ENCODE measurements around the gene DNAJC12.
"Not testable (repeated sequence)": the region's sequence is repeated elsewhere in the genome, so short reads cannot be mapped to it uniquely, and the experiment has no call there.

DNAJC12 gene

DNA sequence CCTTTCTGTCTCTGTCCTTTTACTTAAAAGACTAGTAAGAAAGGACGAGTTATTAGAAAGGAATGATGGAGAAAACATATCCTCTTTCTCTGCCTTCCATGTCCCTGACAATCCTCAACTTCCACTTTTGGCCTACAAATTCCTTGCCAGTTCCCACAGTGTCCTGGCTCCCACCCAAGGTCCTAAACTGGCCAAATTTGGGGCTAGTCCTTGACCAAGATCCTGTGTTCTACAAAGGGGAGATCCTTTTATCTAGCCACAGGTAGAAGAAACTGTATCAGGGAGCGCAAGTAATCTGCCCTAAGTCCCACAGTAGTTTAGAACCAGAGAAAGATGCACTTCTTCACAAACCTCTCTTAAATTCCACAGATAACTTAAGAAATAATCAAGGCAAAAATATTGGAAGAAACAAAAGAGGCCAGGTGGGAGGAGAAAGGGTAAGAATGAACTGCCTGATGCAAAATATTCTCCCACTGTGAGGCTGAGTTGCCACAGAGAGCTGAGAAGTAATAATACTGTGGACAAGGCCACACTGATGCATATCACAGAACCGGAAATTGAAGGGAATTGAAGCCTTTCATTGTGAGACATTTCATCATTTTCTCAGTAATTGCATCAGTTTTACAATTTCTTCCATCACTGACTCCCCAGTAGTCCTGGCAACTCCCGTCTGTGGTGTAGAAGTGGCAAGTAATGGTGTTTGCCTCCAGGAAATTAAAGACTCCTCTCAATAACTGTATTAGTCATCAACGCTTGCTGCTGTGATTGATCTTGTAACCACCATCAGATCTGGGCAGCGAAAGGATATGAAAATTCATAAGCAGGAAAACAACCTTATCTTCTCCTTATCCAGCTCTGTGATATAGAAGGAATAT lies 47.2 kb downstream of the DNAJC12 start:
- DNase-seq = peak; percentile 89

DNA sequence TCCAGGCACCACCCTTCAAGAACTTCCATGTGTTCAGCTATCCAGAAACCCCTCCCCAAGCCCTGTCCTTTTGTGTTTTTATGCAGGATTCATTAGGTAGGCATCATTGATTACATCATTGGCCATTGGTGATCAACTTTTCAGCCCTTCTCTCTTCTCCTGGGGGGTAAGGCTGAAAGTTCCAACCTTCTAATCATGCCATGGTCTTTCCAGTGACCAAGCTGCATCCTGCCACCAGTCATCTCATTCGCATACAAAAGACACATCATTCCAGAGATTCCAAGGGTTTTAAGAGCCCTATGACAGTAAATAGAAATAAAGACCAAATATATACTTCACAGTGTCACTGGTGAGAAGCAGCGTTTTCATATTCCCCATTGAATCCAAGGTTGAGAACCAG lies 48.2 kb downstream of the DNAJC12 start:
- no peak for DNase-seq

DNA sequence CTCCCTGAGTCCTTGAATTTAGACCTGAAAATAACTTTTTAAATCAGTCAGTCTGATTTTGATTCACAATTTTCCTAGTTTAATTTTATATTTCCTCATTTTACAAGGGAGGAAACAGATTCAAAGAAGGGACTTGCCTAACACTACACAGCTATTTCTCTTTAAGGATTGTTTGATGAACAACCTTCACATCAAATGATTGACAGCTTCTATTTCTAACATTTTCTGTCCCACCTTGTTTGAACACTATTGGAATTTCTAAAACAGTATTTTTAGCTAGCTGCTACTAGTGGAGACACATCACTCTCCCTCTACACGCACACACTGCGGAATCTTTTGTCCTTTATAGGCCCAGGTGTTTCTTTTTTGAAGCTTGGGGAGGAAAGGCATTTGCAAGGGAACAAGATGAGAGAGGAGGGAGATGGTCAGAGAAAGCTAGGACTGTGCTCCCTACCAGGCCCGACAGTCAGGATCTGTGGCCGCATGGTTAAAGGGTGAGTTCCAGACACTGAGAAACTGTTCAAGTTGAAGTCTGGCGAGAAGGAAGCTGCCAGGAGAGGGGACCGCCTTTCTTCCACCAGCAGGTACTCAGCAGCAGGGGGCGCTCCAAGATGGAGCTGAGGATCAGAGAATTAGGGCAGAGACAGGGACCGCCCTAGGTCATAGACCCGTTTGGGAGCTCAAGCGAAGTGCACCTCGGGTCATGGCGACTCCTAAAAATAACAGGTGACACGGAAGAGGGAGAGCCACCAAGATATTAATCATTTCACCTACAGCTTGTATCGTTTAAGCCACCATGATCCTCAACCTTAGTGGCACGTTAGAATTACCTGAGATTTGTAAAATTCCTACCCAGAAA lies 49.7 kb downstream of the DNAJC12 start:
- DNase-seq = peak; percentile 88

DNA sequence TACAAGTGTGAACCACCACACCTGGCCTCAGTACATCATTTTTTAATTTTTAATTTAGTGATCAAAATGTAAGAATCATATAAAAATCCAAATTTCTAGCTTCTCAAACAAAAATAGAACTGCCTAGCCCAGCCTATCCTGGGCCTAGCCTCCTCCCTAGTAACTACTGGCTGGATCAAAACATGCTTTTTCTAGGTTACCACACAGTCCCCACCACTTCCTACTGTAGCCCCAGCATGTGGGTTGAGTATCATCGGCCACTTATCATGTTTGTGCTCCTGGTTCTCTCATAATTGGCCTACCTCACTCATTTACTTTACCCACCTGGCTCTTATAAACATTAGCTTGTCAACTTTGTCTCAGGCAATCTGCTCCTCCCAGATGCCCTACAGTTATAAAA lies 52.9 kb downstream of the DNAJC12 start:
- DNase-seq = peak; percentile 51

DNA sequence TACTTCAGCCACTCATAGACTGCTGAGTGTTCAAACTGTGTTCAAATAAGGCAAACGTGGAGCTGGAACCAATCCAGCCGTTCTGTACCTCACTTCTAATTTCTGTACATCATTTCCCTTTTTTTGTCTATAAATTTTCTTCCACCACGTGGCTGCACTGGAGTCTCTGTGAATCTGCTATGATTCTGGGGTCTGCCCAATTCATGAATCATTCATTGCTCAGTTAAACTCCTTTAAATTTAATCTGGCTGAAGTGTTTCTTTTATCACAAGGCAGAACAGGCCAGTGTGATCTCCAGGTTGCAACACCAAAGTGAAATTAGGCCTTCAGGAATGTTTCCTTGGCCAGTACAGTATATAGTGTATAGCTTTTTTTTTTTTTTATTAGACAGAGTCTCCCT lies 53.5 kb downstream of the DNAJC12 start:
- DNase-seq = no peak

DNA sequence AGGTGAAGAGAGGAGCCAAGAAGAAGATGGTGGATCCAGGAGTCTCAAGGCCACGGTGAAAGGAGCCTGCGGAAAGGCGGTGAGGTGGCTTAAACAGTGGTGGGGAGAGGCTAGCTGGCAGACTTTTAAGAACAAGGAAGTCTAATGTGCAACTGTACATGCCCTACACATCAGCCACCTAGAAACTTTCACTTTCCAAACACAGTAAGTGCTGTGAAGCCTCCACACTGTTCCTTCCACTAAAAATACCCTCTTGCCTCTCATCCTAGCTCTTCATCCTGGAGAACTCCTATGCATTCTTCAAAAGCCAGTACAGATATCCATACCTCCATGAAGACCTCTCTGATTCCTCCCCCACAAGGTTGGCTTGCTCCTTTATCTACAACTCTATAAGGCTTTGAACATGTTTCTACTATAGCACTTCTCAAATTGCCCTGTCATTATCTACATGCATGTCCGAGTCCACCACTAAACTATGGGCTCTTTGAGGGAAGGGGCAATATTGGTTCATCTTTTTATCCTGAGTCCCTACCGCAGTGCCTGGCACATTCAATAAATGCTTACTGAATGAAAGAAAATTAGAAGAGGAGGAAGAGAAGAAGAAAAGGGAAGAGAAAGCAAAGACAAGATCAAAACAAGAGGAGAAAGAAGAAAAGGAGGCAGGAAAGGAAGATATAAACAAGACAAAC lies 54.2 kb downstream of the DNAJC12 start:
- DNase-seq = no peak

DNA sequence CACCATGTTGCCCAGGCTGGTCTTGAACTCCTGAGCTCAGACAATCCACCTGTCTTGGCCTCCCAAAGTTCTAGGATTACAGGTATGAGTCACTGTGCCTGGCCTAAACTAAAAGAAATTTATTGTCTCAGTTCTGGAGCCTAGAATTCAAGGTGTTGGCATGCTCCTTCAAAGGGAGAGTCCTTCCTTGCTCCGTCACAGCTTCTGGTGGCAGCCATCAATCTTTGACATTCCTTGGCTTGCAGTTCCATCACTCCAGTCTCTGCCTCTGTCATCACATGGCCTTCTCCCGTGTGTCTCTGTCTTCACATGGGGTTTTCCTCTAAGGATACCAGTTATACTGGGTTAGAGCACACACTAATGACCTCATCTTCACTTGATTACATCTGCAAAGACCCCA lies 55.5 kb downstream of the DNAJC12 start:
- DNase-seq = no peak

DNA sequence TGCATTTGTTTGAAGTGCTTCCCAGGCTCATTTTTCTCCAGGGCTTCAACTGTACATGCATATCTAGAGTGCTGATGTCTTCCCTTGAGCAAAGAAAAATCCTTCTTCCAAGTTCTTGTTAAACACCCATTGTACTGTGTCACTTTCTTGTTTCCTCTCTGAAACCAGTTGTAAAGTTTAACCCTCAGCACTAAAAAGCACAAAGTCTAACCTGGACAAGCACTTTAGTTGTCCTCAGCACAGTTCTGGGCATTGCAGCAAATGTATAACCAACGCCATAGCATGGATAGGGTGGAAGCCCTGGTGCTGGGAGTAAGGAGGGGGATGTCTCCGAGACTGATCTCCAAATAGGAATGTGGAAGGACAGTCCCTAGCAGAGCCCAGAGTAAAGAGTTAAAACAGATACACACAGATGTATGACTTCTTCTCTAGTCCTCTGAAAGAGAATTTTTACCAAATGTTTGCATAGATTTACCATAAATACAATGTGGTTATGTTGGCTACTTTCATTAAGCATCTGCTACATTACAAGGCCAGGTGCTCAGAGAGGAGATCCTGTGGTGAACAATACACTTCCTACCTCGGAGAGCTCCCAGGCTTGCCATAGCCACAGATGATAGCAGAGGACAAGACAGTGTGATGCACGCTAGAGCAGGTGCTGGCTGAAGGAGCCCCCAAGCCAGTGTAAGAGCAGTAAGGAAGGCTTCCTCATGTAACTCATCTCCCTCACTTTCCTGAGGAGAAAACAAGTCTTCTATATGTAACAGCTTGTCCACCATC lies 57.0 kb downstream of the DNAJC12 start:
- DNase-seq = no peak

DNA sequence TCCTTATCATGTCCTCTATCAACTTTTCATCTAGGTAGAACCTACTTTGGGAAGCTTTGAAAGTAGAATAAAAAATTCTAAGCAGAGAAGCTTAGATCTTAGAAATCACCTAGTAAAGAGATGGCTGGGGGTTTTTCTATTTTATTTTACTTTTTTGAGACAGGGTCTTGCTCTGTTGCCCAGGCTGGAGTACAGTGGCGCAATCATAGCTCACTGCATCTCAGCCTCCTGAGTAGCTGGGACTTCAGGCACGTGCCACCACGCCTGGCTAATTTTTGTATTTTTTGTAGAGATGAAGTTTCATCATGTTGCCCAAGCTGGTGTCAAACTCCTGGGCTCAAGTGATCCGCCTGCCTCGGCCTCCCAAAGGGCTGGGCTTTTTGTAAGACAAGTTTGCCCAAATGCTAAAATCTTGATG lies 57.8 kb downstream of the DNAJC12 start:
- not testable (repeated sequence) for DNase-seq

DNA sequence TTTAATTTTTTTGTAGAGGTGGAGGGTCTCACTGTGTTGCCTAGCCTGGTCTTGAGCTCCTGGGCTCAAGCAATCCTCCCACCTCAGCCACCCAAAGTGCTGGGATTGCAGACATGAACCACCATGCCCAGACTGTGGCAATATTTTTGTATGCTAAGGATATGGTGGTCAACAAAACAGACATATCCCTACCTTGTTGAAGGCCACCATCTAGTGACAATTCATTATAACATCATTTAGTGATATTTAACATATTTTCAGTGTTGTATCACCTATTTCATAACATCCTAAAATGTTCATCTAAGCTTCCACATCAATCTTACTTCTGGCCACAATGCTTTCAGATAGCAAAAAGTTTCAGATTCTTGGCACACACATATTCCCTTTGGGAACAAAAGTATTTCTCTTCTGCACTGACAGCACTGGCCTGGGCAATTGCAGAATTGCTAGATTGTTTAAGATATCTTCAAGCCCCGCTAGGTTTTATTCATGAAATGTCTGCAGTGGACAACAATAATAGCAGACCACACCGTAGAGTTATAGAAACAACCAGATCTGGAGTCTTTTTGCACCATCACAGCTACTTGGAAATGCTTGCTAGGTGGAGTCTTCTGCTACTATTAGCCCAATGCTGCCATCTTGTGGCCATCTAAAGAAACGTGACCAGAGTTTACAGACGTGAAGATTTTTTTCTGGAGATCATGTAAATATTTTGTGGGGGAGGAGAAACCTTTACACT lies 58.4 kb downstream of the DNAJC12 start:
- peak; percentile 85 for DNase-seq

DNA sequence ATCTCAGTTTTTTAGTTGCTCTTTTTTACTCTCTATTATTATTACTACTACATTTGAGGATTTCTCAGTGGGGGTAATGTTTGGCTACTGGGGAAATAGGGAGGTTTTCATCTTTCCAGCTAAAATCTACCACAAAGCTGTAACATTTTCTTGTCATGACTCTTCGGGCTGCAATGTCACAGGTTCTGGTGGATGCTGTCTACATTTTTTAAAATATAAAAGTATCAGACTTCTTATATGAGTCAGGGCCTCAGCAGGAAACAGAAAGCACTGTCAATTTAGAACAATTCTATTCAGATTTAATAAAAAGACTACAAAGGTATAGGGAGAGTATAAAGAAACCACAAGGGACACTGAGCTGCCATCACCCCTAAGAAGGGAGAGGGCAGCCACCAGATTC lies 61.6 kb downstream of the DNAJC12 start:
- DNase-seq = no peak

DNA sequence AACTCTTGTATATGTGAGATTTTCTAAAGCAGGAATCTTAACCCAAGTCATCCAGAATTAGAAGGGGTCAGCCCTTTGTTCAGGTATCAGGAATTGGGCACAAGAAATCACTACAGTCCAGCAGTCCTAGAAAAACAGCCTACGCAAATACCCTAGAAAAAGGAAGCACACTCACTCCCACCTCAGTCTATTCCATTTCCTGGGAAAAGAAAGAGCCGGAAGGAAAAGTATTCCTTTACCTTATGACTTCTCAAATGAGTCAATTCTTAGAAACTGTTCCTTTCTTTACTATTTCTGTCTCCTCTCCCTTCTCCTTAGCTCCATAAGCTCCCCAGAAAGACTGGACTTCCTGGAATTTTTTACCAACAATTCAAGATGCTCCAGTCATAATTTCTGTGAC lies 62.7 kb downstream of the DNAJC12 start:
- no peak for DNase-seq

DNA sequence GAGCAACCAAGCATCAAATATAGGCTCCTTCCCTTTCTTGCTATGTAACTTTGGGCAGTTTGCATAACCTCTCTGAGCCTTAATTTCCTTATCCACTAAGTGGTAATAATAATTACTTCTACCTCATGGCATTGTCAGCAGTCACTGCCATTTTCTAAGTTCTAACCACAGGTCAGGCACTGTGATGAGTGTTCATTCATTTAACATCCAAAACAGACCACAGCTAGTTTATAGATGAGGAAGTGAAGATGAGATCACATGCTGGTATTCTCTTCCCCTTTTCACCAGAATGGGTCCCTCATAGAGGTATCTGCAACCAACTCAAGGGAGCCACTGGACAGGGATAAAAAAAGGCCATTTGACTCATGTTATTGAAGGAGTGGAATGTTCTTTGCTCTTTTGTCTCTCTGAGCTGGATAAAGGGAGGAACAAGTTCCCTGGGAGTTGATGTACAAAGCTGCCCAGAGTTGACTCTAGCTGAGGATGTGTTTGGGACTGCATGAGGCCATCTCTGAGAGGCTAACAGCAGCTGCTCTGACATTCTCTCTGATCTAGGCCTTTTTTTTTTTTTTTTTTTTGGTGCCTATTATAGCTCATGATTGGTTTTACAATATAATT lies 65.0 kb downstream of the DNAJC12 start:
- DNase-seq = peak; percentile 67

DNA sequence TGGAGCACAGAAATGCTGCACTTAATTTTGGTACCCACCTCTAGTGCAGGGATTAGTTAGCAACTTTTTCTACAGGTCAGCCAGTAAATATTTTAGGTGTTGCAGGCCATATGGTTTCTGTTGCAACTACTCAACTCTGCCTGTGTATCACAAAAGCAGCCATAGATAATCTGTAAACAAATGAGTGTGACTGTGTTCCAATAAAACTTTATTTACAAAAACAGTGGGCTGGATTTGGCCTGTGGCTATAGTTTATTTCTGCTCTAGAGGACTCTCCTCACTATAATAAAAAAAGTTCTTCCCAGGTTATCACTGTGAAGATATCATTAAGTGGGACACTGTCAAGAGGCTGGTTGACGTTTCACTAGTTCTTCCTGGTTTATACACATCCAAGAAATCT lies 65.8 kb downstream of the DNAJC12 start:
- no peak for DNase-seq

DNA sequence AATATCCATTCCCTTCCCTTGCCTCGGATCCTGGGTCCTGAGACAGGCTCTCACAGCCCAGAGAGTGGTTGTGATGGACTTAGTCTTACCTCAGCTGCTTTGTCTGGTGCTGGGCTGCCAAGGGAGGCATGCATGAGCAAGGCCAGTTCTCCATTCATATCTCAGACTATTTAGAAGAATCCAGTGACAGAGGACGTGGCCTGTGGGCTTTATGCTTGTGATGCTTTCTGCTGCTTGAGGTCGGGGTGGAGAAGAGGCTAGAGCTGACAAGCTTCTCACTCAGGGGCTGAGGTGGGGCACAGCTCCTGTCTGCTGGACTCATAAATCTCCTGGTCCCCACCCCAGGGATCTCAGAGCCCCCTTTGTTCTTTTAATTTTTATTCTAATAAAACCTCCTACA lies 66.8 kb downstream of the DNAJC12 start:
- no peak for DNase-seq

DNA sequence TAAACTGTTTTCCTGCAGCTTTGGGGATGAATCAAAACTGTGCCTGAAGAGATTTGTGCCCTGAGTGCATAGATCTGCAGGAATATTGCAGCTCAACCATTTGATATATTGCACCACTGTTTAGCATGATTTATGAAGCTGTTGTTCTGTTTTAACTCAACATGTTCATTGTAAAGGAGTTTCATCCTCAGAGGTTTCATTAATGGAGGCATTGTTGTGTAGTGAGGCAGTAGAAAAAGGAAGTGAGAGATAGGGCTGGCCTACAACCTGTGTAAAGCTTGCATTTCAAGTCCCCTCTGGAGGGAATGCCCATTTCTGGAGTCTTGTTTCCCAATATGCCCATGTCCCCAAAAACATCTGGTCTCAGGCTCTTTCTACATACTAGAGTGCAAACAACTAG lies 67.5 kb downstream of the DNAJC12 start:
- DNase-seq = no peak

DNA sequence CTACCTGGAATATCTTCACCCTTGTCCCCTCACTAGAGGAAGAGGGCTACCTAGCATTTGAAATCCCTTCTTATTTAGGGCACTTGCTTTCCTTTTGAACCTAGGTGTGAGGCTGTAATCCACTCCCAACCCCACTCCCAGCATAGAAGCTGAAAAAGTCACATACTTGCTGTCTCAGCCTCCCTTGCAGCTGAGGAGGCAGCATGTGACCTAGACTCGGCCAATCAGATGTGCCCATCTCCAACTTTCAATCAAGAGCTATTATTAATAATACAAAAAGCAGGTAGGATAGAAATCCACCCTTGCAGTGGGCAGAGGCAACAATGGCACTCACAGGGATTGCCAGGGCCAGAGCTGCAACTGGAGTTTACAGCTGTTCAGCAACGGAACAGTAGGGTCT lies 70.7 kb downstream of the DNAJC12 start:
- no peak for DNase-seq

DNA sequence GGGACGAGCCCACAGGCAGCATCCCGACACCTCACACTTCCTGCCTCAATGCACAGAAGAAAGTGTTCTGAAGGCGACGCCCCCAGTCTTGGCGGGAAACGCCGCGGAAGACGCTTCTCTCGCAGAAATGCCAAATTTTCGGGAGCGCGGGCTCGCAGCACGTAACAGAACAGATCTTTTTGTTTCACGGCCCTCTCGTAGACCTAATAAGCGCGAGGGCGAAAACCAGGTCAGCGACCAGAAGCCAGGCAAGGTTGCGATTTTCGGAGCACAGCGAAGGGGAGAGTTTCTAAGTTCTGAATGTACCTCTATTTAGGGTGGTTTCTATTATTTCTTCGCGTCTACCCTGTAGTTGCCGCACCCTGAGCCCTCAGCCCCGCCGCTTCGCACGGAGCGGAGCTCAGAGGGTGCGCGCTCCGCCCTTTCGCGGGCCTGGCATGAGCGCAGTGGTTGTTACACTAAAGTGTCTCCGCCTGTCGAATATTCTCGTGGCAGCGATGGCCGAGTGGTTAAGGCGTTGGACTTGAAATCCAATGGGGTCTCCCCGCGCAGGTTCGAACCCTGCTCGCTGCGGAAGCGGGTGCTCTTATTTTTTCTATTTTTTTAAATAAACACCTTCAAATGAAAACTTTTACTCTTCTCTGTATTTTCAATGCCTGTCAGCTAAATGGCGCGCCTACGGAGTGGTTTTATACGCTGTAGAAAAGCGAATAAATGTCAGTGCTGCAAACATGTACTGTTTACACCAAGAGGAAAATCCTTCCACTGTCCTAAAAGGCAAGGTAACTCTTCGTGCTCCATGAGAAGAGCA lies 73.8 kb downstream of the DNAJC12 start:
- DNase-seq = peak; percentile 96

DNA sequence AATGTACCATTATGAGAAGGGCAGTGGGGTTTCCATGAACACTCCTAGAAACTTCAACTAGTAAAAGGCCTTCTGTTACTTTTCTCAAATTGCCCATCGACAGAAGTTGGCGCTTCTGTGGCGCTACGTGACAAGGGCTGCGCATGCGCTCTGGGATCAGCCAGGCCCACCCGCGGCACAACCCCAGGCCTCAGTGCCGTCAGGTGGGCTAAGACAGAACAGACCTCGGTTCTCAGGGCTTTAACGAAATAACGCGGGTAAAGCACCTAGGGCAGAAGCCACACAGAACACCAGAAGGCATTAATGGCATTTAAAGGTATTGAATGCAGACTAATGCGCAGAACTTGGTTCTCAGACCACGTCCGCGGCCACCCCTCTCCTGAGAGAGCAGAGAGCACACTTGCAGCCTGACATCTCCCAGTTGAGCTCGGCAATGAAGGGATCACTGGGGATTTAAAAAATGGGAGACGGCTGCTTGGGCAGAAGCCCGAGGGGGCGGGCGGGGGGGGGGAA lies 74.4 kb downstream of the DNAJC12 start:
- DNase-seq = peak; percentile 74

DNA sequence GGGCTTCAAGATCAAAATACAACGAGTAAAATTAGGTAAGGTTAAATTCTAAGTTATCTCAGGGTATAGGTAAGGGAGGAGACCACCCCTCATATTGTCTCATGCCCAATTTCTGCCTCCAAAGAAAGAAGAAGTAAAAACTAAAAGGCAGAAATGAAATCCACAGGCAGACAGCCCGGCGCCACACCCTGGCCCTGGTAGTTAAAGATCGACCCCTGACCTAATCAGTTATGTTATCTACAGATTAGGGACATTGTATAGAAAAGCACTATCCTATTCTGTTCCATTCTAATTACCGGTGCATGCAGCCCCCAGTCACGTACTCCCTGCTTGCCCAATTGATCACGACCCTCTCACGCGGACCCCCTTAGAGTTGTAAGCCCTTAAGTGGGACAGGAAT lies 75.4 kb downstream of the DNAJC12 start:
- DNase-seq = not testable (repeated sequence)
